Stimulated activated CD8-positive, alpha-beta memory T cell treated with anti-CD3 and anti-CD28 coated beads, Interleukin-15, amount 100 ng/mL, for 48 hours (primary cell): ENCODE results near the gene OTUB2.

Experiments
- DNase-seq, 2 donors: peaks; one replicate each; pipeline ENCODE4 v3.0.0-alpha.2; 2020; ENCODE audit warnings: low read depth in 2 of 2

OTUB2 gene

GRCh38 chr14:94040796-94041195 is 14.7 kb downstream of the OTUB2 start:
- DNase-seq: no peak

DNA sequence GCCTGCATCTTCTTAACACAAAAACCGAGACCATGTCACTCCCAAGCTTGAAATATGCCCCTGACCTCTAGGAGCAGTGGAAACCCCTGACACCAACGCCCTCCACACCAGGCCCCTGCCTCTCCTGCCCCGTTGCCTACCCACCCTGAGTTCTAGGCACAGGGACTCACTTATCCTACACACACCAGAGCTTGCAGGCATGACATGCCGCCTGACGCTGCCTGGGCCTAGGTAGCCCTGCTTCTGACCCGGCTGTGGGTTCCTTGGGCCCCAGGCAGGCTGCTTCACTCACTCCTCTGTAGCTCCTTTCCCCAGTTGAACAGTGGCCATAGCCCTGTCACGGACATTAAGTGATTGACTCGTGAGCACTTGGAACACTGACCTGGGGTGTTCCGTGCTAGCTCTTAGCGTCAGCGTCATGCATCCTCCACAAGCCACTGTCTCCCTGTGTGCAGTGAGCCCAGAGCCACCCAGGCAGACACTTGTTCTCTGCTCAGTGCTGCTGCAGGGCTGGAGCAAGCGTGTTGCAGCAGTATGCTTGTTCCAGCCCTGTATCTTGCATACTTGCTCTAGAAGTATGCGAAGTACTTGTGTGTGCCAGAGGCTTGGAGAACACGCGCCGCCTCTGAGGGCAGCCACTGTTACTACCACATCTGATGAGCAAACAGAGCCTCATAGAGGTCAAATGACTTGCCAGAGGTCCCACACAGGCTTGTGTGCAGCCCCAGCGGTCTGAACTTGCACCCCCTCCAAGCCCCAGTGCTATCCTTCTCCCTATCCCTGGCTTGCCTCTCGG is 15.6 kb downstream of the OTUB2 start:
- no peak for DNase-seq

DNA sequence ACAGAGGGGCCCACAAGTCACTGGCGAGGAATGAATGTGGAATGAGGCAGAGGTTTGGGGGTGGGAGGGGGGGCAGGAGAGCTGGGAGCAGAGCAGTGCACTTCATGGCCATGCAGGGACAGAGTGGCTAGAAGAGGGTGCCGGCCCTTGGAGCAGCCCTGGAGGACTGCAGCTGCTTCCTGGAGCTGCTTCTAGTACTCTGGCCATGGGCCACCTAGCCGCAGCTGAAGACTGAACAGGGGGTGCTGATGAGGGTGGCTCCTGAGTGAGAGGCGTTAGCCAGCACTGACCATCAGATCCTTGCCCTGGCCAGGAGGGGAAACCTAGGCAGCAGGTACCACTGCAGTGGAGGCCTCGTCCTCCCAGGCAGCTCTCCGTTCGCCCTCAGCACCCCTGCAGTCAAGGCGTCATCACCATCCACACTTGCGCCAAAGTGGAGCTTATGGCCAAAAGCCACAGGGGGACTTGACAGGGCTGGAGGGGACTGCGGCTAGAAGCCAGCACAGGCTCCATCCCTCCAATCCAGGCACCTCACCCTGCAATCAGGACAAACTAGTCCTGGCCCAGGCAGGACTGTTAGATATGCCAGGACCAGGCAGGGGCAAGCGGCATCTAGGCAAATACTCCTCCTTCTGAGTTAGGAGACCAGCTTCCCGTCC is 16.4 kb downstream of the OTUB2 start:
- DNase-seq: no peak

DNA sequence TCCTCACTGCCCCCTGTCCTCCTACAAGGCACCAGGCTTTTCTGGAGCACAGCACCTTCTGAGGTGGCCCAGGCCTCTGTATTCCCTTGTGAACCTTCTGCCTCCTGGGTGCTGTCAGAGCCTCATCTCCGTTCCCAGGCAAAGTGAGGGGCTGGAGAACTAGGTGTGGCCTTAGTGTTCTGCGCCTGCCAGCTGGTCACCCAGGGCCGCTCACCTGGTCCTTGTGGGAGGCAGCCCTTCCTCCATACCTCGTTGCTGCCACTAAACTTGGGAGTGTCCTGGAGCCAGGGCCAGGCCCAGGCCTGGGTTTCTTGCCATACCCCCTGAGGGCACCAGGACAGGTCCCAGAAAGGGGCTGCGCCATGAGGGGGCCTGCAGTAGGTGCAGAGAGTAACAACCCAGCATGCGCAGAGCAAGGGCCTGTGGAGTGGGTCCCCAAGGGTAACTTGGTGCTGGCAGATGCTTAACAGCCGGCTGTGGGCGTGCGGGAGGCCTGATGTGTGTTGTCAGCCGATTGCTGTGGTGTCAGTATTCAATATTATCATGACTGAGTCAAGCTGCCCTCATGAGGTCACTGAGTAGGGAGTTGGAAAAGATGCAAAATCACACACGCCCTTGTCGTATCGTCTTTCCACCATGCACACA is 17.1 kb downstream of the OTUB2 start:
- DNase-seq: no peak

GRCh38 chr14:94043756-94044475 is 17.8 kb downstream of the OTUB2 start:
- no peak for DNase-seq

GRCh38 chr14:94044476-94045091 is 18.4 kb downstream of the OTUB2 start:
- DNase-seq: no peak

DNA sequence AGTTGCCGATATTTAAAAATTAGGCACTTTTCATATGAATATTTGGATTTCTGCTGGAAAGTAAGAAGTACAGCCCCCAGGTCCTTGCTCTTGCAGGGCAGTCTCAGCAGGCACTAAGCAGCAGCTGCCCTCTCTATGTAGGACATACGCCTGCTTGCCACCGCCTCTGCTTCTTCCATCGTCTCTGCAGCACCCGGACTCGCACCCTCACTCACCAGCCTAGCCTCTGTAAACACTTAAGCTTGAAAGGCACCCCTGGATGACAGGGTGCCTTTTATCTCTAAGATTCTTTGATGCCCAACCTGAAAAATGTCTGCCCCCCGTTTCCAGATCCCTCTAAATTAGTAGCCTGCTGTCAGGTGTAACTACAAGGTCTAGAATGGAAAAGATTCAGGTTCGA is 19.0 kb downstream of the OTUB2 start:
- DNase-seq: no peak

DNA sequence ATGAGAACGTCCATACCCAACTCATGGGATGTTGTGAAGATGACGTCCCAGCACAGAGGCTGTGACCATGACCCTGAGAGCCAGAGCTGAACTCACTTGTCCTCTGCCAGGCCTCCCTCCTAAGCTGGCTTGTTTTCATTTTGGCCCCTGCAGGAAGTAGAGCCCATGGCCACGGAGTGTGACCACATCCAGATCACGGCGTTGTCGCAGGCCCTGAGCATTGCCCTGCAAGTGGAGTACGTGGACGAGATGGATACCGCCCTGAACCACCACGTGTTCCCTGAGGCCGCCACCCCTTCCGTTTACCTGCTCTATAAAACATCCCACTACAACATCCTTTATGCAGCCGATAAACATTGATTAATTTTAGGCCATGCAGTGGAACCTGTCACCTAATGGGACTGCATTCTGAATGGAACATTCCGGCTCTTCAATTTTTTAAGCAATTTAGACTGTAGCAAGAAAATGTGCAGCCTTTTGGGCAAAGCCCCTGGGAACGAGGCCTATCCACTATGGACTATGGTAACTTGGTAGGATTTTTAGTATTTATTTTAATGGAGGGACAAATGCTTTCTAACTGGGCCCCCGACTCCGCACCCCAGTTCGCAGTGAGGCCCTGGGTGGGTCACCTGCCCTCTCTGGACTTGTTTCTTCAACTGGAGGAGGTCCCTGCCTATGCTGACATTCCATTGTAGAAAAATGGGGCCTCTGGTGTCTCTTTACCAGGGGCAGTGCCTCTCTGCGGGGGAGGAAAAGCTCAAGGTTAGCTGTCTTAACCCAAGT is 19.6 kb downstream of the OTUB2 start:
- DNase-seq: no peak

GRCh38 chr14:94046696-94047250 is 20.6 kb downstream of the OTUB2 start:
- no peak for DNase-seq

- DNase-seq: no peak
Observed at GRCh38 chr14:94047581-94047980, 21.4 kb downstream of the OTUB2 start.

GRCh38 chr14:94048691-94049624 is 22.8 kb downstream of the OTUB2 start:
- no peak for DNase-seq

GRCh38 chr14:94049625-94050023 is 23.5 kb downstream of the OTUB2 start:
- no peak for DNase-seq

DNA sequence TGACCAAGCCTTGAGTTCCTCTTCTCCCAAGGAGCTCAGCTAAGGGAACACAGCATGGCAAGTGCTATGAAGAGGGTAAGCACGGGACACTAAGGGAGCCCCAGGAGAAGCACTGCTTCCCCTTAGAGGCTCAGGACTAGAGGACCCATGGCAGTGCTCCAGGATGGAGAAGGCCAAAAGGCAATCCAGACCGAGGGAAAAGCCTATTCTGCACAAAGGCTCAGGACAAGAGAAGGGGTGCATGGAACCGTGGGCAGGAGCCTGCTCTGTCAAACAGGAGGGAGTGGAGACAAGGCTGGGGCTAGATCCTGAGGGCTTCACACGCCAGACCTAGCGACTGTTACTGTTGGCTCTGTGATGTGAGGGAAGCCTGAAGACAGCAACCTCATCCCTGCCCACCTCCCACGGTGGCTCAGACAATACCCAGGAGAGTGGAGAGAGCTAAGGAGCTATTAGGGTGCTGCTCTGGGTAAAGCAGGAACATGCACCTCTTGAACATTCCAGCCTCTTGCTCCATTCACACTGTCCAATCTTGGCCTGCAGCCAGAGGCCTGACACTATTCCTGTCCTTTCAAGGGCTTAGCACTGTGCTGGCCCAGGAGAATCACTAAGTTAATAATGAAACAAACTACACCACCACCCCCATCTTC is 24.2 kb downstream of the OTUB2 start:
- DNase-seq: no peak

GRCh38 chr14:94051115-94051514 is 25.0 kb downstream of the OTUB2 start:
- no peak for DNase-seq

DNA sequence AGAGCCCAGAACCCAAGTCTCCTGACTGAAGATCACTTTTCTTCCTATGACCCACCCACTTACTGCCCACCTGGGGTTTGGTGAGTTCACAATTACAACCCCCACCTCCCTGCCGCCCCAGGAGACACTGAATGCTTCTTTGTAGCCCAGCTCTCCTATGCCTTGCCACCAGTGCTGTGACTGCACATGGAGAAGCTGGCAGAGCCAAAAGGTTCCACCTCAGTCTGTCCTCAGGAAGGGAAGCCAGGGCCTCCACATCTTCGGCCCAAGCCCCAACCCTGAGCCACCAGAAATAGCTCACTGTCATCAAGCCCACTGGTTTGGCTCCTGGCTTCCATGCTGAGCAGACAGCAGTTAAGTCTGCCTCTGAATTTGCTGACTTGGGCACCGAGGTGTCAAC is 25.6 kb downstream of the OTUB2 start:
- no peak for DNase-seq

- no peak for DNase-seq
Observed at GRCh38 chr14:94052199-94052598, 26.1 kb downstream of the OTUB2 start.

DNA sequence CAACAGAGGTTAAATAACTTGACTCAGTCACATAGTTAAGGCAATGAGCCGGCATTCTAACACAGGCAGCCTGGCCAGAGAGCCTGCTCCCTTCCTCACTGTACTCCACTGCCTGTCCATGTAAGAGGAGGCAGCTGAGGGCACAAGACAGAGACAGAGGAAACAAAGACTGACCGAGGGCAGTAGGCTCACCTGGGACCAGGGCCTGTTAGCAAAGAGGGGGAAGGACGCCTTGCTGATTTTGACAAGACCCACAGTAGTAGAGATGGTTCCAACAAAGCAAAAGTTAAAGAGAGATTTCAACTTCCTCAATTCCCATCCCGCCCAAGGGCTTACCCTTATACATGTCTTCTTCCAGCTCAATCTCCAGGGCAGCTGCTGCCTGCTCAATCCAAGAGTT is 26.5 kb downstream of the OTUB2 start:
- no peak for DNase-seq

DNA sequence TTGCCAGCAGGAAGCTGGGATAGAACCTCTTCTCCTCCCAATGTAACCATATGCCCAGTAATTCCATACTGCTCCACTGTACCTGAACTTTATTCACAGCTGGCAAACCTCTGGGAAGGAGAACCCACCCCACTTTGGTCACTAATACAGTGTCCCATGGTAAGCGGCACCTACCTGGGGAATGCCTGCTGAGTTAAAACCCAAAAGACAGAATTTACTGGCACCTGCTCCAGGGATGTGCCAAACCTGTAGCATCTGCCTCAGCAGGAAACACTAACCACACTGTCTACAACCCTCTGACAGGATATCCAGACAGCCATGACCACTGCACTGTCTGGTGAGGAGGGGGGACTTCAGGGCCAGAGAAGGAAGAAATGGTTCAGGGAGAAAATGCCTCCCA is 28.3 kb downstream of the OTUB2 start:
- no peak for DNase-seq

- no peak for DNase-seq
Observed at GRCh38 chr14:94054936-94055335, 28.8 kb downstream of the OTUB2 start.
